Right lobe of liver (tissue), 6 donors: ENCODE results near the gene SLX4IP. TPM values are rescaled to one million over a fixed set of nuclear protein-coding genes. Genes with fewer than 3 reads are reported as not detected.

Experiments
- ATAC-seq, 4 donors: fragments of 200-7000 bp; cut with Tn5 transposase; one replicate each; pipeline ENCODE4 v1.9.1; 2020; ENCODE audit warnings: mild to moderate bottlenecking in 4 of 4, moderate library complexity in 4 of 4
- DNase-seq, 3 donors: peaks; one replicate each; pipeline ENCODE4 v3.0.0-alpha.2; 2020
- H3K27ac ChIP-seq, 3 donors: fragments of 200-600 bp; one replicate each; pipeline ENCODE4 v1.8.0; 2022
- H3K27me3 ChIP-seq, 2 donors: fragments of 200-600 bp; one replicate each; pipeline ENCODE4 v1.8.0; 2022
- H3K36me3 ChIP-seq, 4 donors: fragments of 200-600 bp; sonication (generic) in 1 of 4; one replicate each; pipeline versions ENCODE4 v1.5.1 to v1.8.0; 2017 to 2022; ENCODE audit warnings: control low read depth in 1 of 4
- H3K4me1 ChIP-seq, 4 donors: fragments of 200-600 bp; sonication (generic) in 1 of 4; one replicate each; pipeline versions ENCODE4 v1.5.1 to v1.8.0; 2017 to 2022; ENCODE audit warnings: control low read depth in 1 of 4
- H3K4me3 ChIP-seq, 3 donors: fragments of 200-600 bp; one replicate each; pipeline ENCODE4 v1.8.0; 2022
- H3K9me3 ChIP-seq, 4 donors: fragments of 200-600 bp; sonication (generic) in 1 of 4; one replicate each; pipeline versions ENCODE4 v1.5.1 to v1.8.0; 2017 to 2022; ENCODE audit warnings: control low read depth in 1 of 4
- CTCF ChIP-seq, 4 donors: fragments of 200-600 bp in 3 of 4; fragments of 450-650 bp in 1 of 4; IDR thresholded peaks; one replicate each; pipeline versions ENCODE4 v1.5.1 to v1.8.0; 2016 to 2022; ENCODE audit warnings: antibody characterized with exemption in 4 of 4, mild to moderate bottlenecking in 2 of 4
- POLR2A ChIP-seq: fragments of 450-650 bp; IDR thresholded peaks from one replicate; pipeline ENCODE4 v1.6.1; 2017; ENCODE audit warnings: antibody characterized with exemption, mild to moderate bottlenecking
- WGBS: methylation state at CpG from one replicate; pipeline ENCODE4 v1.1.6; 2018; ENCODE audit warnings: low coverage, low lambda C conversion rate; ENCODE audit not compliant: insufficient coverage; ENCODE audit errors: missing lambda C conversion rate; 5-methylcytosine and 5-hydroxymethylcytosine counted together
- intact Hi-C, 2 donors: fragments of 100-400 bp; cut with DNase I; formaldehyde crosslinking; loops; one replicate each; pipeline versions ENCODE4 v1.11.2 to v1.14.1; 2022
- total RNA-seq, 6 experiments: library from RNA; depleted of rRNA in 2 of 6; stranded (reverse); fragments of >200 nt in 2 of 6; fragmentation: NEBNext Ultra II Directional in 3 of 6; extraction: Animal tissue kit (Norgen Biotek cat#: 25700) in 3 of 6; gene quantifications; one replicate each; pipeline versions ENCODE4 v1.1.0 to v1.2.4, GENCODE V29; 2016 to 2023
- donor health status: DM: no; HTN: yes; CAD: no.
- donor health status: DM: no; HTN: no; CAD: no.
- donor health status: DM: no; HTN: no; CAD: no.
- donor health status: DM: no; HTN: yes; CAD: no.
- donor health status: DM: no; HTN: yes; CAD: no.

SLX4IP gene
- total RNA-seq, 6 experiments from 2014 or later, result 2.0 to 4.0 (median 3.5) TPM

- DNase-seq (no peak), ATAC-seq (no peak)
- intact Hi-C loops, result no loop called here
- WGBS, result 69% methylated on average over 7 of the region's 9 CpGs
- Histone ChIP-seq H3K27ac (no peak overlapping the region), H3K4me1 (no peaks in the 10 kb centered on the region), H3K27me3 (no peaks in the 10 kb centered on the region), H3K9me3 (no peaks in the 10 kb centered on the region), H3K36me3 (peaks cover 0 to 25% (median 18%) of the 10 kb centered on the region in 4 donors), H3K4me3 (no peak overlapping the region)
- TF ChIP-seq POLR2A (no peak), CTCF (IDR thresholded peaks at IDR 0.05) (peak in 1 of 4 donors; percentile 8)
These were observed 212.4 kb downstream of the SLX4IP start for GRCh38 chr20:10647471-10647870.

GRCh38 chr20:10647909-10648308 lies 212.8 kb downstream of the SLX4IP start:
- no peaks in the 10 kb centered on the region for H3K9me3 ChIP-seq
- intact Hi-C loops, result no loop called here
- no peaks in the 10 kb centered on the region for H3K27me3 ChIP-seq
- no peak for ATAC-seq
- H3K4me1 ChIP-seq, result no peaks in the 10 kb centered on the region
- H3K4me3 ChIP-seq, result no peak overlapping the region
- TF ChIP-seq CTCF (IDR thresholded peaks at IDR 0.05) (no peak), POLR2A (no peak)
- DNase-seq, result no peak
- H3K36me3 ChIP-seq, result peaks cover 0 to 25% (median 17%) of the 10 kb centered on the region in 4 donors
- WGBS, result 84% methylated on average over 11 of the region's 11 CpGs
- H3K27ac ChIP-seq, result no peak overlapping the region

- H3K36me3 ChIP-seq, result peaks cover 0 to 25% (median 17%) of the 10 kb centered on the region in 4 donors
- ATAC-seq, result no peak
- no peaks in the 10 kb centered on the region for H3K27me3 ChIP-seq
- no peak for DNase-seq
- no peak overlapping the region for H3K4me3 ChIP-seq
- intact Hi-C loops, result no loop called here
- TF ChIP-seq POLR2A, result no peak
- TF ChIP-seq CTCF (IDR thresholded peaks at IDR 0.05), result no peak
- no peaks in the 10 kb centered on the region for H3K9me3 ChIP-seq
- H3K4me1 ChIP-seq, result no peaks in the 10 kb centered on the region
- no peak overlapping the region for H3K27ac ChIP-seq
- WGBS, result 79% methylated on average over 6 of the region's 8 CpGs
These were observed 213.5 kb downstream of the SLX4IP start for GRCh38 chr20:10648651-10649050.

GRCh38 chr20:10649080-10649796 lies 214.1 kb downstream of the SLX4IP start:
- Histone ChIP-seq H3K4me3 (no peak overlapping the region), H3K9me3 (no peaks in the 10 kb centered on the region), H3K36me3 (peaks cover 0 to 25% (median 17%) of the 10 kb centered on the region in 4 donors), H3K27ac (no peak overlapping the region), H3K4me1 (no peaks in the 10 kb centered on the region), H3K27me3 (no peaks in the 10 kb centered on the region)
- no peak for DNase-seq
- TF ChIP-seq POLR2A, result no peak
- TF ChIP-seq CTCF (IDR thresholded peaks at IDR 0.05), result no peak
- 87% methylated on average over 7 of the region's 8 CpGs for WGBS
- intact Hi-C loops, result no loop called here
- no peak for ATAC-seq
